Lung (tissue), 12 donors: ENCODE data around the gene TMEM235. TPM values are rescaled to one million over a fixed set of nuclear protein-coding genes. Genes with fewer than 3 reads are reported as not detected.

Source experiments
- ATAC-seq: fragments of 200-7000 bp; cut with Tn5 transposase; one replicate; pipeline ENCODE4 v1.9.1; 2020; ENCODE audit warnings: moderate number of reproducible peaks; ENCODE audit not compliant: insufficient read depth, low FRiP score
- DNase-seq, 3 donors: peaks; one replicate each; pipeline ENCODE4 v3.0.0-alpha.2; 2013 to 2017
- H3K27ac ChIP-seq, 2 donors: one replicate each; pipeline ENCODE4 v1.5.1; 2013; ENCODE audit warnings: mild to moderate bottlenecking in 2 of 2, moderate library complexity in 2 of 2, control low read depth in 1 of 2, inconsistent platforms in 1 of 2, low read depth in 1 of 2, low read length in 1 of 2
- H3K27me3 ChIP-seq, 3 donors: one replicate each; pipeline ENCODE4 v1.5.1; 2013; ENCODE audit warnings: low read length in 2 of 3; ENCODE audit not compliant: control insufficient read depth in 3 of 3, insufficient read depth in 3 of 3
- H3K36me3 ChIP-seq, 4 donors: one replicate each; pipeline ENCODE4 v1.5.1; 2013; ENCODE audit warnings: low read length in 4 of 4, mild to moderate bottlenecking in 1 of 4, moderate library complexity in 1 of 4; ENCODE audit not compliant: control insufficient read depth in 4 of 4, insufficient read depth in 4 of 4
- H3K4me1 ChIP-seq, 5 donors: one replicate each; pipeline ENCODE4 v1.5.1; 2013; ENCODE audit warnings: low read length in 5 of 5, mild to moderate bottlenecking in 2 of 5, moderate library complexity in 1 of 5; ENCODE audit not compliant: control insufficient read depth in 5 of 5, insufficient read depth in 5 of 5
- H3K4me3 ChIP-seq: one replicate; pipeline ENCODE4 v1.5.1; 2013; ENCODE audit warnings: mild to moderate bottlenecking, control low read depth, moderate library complexity
- H3K9ac ChIP-seq, 2 donors: one replicate each; pipeline ENCODE4 v1.5.1; 2013; ENCODE audit warnings: low read length in 2 of 2, control low read depth in 1 of 2; ENCODE audit not compliant: insufficient read depth in 1 of 2
- H3K9me3 ChIP-seq, 4 donors: one replicate each; pipeline ENCODE4 v1.5.1; 2013; ENCODE audit warnings: low read length in 3 of 4, mild to moderate bottlenecking in 1 of 4, moderate library complexity in 1 of 4; ENCODE audit not compliant: control insufficient read depth in 4 of 4, insufficient read depth in 3 of 4
- WGBS, 2 donors: extraction: QIAGEN DNeasy Blood & Tissue Kit; methylation state at CpG; one replicate each; pipeline ENCODE4 v1.1.7; 2013; 5-methylcytosine and 5-hydroxymethylcytosine counted together
- polyA plus RNA-seq, 2 donors: library from polyadenylated mRNA; stranded (reverse); fragments of 200-250 nt; gene quantifications; one replicate each; pipeline ENCODE4 v1.2.1, GENCODE V29; 2013
- total RNA-seq, 2 donors: library from RNA; depleted of rRNA in 1 of 2; stranded (reverse); fragments of >200 nt in 1 of 2; gene quantifications; one replicate each; pipeline ENCODE4 v1.2.1, GENCODE V29; 2014 to 2021
- TF ChIP-seq, protein P1 (sequence below): IDR thresholded peaks from 2 replicates; pipeline ENCODE4 v1.5.1; 2012; ENCODE audit warnings: mild to moderate bottlenecking; ENCODE audit errors: control extremely low read depth, extremely low read depth
- donor health status: control.
- donor health status: control.
- donor health status: Bipolar disorder and iron deficiency.
- donor health status: healthy.
- donor health status: DM: yes; HTN: yes; CAD: no.

Gene TMEM235
- total and polyA plus RNA-seq, 4 donors = 0.08 to 0.97 TPM; not detected in 2

DNA sequence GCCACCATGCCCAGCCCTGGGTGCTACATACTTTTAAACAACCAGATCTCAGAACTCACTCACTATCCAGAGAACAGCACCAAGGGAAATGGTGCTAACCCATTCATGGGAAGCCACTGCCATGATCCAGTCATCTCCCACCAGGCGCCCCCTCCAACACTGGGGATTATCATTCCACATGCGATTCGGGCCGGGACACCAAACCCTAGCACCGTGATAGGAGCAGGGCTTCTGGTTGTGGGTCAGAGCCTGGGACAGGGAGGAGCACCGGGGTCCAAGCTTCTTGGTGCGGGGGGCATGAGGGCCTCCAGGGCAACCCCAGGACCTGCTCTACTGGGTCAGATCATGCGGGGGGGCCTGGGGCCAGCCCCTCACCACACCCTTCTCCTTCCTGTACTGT, 4.5 kb downstream of the TMEM235 start:
- Histone ChIP-seq H3K36me3 (no peaks in the 10 kb centered on the region), H3K9ac (no peak overlapping the region), H3K9me3 (peaks cover 0 to 3% (median 0%) of the 10 kb centered on the region in 4 donors), H3K27ac (no peak overlapping the region), H3K4me3 (no peak overlapping the region), H3K27me3 (peaks cover 3 to 20% (median 14%) of the 10 kb centered on the region in 3 donors), H3K4me1 (peaks cover 0 to 20% (median 0%) of the 10 kb centered on the region in 5 donors)
- TF ChIP-seq, protein P1, sequence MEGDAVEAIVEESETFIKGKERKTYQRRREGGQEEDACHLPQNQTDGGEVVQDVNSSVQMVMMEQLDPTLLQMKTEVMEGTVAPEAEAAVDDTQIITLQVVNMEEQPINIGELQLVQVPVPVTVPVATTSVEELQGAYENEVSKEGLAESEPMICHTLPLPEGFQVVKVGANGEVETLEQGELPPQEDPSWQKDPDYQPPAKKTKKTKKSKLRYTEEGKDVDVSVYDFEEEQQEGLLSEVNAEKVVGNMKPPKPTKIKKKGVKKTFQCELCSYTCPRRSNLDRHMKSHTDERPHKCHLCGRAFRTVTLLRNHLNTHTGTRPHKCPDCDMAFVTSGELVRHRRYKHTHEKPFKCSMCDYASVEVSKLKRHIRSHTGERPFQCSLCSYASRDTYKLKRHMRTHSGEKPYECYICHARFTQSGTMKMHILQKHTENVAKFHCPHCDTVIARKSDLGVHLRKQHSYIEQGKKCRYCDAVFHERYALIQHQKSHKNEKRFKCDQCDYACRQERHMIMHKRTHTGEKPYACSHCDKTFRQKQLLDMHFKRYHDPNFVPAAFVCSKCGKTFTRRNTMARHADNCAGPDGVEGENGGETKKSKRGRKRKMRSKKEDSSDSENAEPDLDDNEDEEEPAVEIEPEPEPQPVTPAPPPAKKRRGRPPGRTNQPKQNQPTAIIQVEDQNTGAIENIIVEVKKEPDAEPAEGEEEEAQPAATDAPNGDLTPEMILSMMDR = no peak
- WGBS, 2 donors = 86 to 89% methylated on average over 8 of the region's 8 CpGs
- ATAC-seq (no peak), DNase-seq (peak in 1 of 3 donors; percentile 9)

DNA sequence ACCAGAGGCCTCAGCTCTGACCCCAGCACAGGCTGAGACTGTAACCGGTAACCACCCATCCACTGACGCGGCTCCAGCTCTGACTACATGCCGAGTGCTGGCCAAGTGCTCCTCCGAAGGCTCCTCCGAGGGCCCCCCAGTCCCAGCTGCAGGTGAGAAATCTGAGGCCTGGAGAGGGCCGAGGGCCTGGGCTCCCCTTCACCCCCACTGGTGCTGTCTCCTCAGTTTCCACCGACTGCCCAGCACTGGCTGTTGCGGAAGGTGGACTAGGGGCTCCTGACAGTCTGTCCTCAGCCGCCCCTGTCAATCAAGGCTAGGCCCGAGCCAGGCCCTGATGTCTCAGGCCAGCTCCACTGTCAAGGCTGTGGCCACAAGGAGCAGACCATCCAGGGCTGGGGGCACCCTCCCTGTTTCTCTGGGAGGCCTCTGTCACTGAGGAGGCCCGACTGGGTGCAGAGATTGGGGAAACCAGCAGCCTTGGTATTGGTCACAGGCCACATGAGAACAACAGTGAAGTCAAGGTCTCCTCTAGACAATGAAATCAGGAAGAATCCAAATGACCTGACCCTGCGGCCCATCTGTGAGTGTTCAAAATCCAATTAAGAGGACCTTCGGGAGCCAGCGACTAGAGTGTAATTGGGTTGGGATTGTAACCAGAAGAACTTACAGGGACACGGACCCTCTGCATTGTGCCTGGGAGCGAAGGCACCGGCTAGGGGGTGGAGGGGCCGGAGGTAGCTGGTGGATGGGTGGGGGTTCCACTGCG, 5.1 kb downstream of the TMEM235 start:
- DNase-seq (peak in 1 of 3 donors; percentile 7), ATAC-seq (no peak)
- TF ChIP-seq, protein P1 = no peak
- H3K4me1 ChIP-seq = peaks cover 0 to 18% (median 0%) of the 10 kb centered on the region in 5 donors
- no peak overlapping the region for H3K9ac ChIP-seq
- H3K9me3 ChIP-seq = peaks cover 0 to 2% (median 0%) of the 10 kb centered on the region in 4 donors
- no peak overlapping the region for H3K4me3 ChIP-seq
- 95 to 96% methylated on average over 20 of the region's 20 CpGs for WGBS, 2 donors
- H3K36me3 ChIP-seq = no peaks in the 10 kb centered on the region
- H3K27me3 ChIP-seq = peaks cover 0 to 14% (median 8%) of the 10 kb centered on the region in 3 donors
- H3K27ac ChIP-seq = no peak overlapping the region

DNA sequence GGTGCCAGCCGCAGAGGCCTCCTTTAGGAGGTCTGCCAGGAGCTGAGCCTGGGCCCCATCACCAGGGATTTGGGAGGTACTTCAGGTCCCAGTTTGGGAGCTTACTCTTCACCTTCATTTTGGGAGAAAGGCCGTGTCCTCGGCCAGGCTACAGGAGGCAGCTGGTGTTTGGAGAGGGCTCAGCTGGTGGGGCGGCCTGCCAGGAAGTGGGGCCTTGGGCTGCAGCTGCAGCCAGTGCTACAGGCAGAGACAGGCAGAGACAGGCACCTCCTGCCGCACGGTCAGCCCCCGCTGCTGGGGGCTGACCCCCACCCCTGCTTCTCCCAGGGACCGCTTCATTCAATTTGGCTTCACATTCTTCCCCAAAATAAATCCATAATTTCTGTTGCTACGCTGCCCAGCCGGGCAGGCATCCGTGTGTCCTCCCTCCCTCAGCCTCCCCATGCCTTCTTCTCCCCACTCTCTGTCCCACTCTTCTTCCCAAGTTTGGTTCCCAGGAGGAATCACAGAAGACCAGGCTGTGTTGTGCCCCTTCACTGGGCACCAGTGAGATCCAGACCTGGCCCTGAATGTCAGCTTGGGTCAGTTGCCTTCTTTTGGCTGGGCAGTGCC, 6.1 kb downstream of the TMEM235 start:
- 68 to 78% methylated on average over 11 of the region's 11 CpGs for WGBS, 2 donors
- H3K36me3 ChIP-seq = no peaks in the 10 kb centered on the region

More for the DNA sequence above, 6.1 kb downstream of the TMEM235 start:
- Histone ChIP-seq H3K9ac (no peak overlapping the region), H3K27ac (no peak overlapping the region), H3K4me3 (no peak overlapping the region), H3K4me1 (peaks cover 0 to 16% (median 0%) of the 10 kb centered on the region in 5 donors), H3K27me3 (peaks cover 0 to 7% (median 6%) of the 10 kb centered on the region in 3 donors), H3K9me3 (no peaks in the 10 kb centered on the region)
- TF ChIP-seq, protein P1 = no peak
- no peak for ATAC-seq
- DNase-seq = peak; percentile 63 to 80 (median 73)
